GM18909 (cell line): ENCODE measurements around the gene CFD.
"Not testable (repeated sequence)": the region's sequence is repeated elsewhere in the genome, so short reads cannot be mapped to it uniquely, and the experiment has no call there.

Experiments used
- ATAC-seq: cut with Tn5 transposase; IDR thresholded peaks from one replicate; pipeline ENCODE4 v1.9.1; 2021; ENCODE audit warnings: mild to moderate bottlenecking; ENCODE audit not compliant: unreplicated experiment, poor library complexity

CFD gene

DNA sequence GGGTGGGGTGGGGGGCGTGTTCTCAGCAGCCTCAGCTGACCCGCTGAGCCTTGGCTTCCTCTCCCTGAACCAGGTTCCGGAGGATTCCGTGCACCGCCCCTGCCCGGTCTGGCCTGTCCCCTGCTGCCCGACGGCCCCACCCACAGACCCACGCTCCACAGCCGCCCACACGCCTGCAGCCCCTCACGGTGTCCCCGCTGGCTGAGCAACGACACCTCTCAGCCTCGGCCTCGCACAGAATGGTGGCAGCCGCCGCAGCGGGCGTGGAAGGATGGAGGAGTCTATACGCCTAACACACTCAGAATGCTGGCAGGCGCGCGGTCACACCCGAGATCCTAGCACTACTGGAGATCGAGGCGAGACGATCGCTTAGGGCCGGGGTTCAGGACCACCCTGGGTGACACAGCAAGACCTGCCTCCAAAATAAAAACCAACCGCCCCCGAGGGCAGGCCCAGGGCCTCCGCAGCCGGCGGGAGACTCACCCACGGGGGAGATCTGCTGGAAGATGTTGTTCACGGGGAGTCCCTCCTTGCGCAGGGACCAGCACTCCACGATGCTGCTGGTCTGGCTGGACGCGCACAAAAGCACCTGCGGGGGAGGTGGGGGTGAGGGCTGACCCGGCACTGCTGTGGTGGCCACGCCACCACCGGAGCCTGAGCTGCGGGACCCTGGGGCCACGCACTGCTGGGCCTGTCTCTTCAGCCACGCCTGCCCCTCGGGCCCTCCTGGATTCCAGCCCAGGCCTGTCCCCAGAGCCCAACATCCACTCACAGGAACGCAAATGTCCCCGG, 25.2 kb downstream of the CFD start:
- ATAC-seq, result no peak

DNA sequence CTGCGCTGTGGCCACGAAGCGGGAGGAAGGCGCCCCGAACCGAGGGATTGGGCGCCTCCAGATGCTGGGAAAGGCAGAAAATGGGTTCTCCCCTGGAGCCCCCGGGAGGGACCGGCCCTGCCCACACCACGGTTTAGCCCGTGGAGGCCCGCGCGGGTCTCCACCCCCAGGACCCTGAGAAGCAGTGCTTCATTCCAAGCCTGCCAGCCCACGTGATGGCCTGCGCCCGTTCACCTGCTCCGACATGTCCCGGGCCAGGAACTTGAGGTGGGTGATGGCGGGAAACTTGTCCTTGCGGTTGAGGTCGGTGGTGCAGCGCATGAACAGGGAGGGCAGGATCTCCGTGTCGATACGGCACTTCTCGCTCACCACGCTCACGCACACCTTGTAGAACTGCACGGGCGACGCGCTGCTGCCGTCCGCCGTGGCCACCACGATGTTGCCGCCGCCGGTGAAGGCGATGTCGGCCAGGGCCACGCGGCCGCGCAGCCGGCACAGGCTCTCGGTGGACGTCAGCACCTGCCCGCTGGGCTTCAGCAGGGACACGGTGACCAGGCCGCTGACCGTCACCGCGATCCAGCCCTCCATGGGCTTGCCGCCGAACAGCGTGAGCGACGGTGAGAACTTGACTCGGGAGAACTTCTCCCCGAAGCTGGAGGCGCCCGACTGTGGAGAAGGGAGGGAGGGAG, 26.2 kb downstream of the CFD start:
- no peak for ATAC-seq

DNA sequence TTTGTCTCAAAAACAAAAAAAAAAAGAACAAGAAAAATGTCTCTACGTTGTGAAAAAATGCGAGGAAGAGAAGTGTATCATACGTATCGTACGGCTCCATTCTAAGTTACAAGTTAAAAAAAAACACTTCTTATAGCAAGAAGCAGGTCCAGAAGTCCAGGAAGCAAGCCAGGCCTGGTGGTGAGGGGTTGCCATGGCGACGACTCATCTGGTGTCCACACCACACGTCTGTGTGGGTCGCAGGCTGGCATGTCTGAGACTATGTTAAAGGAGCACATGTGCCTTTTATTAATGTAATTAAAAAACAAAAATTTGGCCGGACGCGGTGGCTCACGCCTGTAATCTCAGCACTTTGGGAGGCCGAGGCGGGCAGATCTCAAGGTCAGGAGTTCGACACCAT, 27.6 kb downstream of the CFD start:
- ATAC-seq, result no peak

DNA sequence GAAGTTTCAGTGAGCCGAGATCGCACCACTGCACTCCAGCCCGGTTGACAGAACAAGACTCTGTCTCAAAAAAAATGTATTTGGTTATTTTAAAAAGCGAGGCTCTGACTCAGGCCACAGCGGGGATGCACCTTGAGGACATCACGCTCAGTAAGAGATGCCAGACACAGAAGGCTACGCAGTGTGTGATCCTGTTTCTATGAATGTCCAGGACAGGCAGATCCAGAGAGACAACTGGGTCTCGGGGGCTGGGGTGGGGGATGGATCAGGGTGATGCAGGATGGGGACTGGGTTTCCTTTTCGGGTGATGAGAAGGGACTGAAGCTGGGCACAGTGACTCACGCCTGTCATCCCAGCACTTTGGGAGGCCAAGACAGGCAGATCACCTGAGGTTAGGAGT, 28.1 kb downstream of the CFD start:
- ATAC-seq, result no peak

DNA sequence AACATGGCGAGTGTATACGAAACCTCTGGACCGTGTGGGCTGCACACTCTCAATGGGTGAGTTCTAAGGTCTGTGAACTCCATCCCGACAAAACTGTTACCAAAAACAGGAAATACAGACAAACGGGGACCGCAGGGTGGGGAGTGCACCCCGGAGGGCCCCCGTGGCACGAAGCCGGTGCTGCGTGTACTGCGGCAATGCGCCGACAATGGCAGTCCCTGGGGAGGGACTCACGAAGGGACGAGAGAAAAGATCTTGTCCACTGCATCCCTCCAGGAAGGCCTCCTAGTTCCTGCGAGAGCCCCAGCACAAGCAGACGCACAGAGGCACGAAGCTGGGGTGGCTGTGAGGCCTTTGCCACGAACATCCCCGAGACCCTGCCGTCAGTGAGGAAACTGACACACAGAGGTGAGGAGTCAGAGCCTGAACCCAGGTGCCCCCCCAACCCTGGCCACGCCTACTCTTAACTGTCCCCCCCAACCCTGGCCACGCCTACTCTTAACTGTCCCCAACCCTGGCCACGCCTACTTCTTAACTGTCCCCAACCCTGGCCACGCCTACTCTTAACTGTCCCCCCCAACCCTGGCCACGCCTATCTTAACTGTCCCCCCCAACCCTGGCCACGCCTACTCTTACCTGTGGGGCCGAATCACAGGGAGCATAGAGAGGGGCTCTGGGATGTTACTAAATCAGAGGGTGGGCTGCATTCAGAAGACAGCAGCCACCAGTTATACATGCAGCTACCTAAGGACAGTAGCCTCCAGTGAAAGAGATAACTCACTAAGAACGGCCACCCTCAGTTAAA, 29.3 kb downstream of the CFD start:
- no peak for ATAC-seq

DNA sequence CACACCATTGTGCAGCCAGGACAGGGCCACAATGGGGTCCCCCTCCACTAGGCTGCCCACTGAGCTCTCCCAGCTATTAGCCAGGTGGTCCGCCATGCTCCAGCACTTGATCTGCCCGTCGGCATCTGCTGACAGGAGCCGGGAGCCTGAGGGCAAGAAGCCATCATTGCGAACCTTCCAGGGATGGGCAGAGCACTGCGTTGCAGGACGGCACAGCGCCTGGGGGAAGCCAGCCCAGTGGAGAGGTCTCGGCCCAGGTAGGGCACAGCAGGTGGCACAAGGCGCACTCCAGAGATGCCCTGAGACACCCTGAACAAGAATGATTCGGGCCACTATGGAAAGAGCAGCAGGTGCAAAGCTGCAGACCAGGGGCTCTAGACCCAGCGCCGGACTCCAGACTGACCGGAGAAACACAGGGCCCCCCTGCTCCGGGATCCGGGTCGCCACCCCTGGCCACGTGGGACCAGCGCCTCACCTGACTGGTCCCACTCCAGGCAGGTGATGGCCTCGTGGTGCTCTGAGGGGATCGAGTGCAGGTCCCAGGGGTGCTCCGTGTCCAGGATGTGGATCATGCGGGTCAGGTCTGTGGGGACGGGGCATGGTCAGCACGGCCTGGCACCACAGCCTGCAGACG, 30.3 kb downstream of the CFD start:
- no peak for ATAC-seq

DNA sequence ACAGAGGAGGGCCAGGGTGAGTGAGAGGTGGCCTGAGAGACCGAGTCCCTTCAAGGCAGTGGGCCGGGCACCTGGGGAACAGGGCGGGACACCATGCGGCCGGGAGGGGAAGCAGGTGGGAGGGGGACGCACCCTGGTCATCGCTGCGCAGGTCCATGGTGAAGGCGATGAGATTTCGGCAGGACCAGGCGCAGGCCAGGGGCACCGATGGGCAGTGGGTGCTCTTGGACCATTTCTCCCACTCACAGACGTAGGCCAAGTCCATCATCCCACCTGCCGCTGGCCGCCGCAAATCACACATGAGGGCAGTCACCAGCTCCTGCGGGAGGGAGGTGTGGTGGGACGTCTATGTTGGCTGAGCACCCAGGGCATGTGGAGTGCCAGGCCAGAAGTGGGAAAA, 31.4 kb downstream of the CFD start:
- ATAC-seq, result no peak

DNA sequence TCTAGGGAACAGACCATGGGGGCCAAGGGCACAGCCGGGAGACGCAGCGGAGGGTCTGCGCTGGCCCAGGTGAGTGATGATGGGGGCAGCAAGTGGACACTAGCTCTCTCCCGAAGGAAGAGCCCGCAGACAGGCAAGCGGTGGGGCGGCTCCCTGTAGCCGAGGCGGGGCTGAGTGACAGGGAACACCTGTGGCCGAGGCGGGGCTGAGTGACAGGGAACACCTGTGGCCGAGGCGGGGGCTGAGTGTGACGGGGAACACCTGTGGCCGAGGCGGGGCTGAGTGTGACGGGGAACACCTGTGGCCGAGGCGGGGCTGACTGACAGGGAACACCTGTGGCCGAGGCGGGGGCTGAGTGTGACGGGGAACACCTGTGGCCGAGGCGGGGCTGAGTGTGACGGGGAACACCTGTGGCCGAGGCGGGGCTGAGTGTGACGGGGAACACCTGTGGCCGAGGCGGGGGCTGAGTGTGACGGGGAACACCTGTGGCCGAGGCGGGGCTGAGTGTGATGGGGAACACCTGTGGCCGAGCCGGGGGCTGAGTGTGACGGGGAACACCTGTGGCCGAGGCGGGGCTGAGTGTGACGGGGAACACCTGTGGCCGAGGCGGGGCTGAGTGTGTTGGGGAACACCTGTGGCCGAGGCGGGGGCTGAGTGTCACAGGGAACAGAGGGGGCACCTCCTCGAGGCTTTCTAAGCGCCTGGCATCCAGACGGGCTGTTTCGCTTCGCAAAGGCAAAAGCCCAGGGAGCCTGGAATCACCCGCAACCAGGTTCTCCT, 32.1 kb downstream of the CFD start:
- not testable (repeated sequence) for ATAC-seq

DNA sequence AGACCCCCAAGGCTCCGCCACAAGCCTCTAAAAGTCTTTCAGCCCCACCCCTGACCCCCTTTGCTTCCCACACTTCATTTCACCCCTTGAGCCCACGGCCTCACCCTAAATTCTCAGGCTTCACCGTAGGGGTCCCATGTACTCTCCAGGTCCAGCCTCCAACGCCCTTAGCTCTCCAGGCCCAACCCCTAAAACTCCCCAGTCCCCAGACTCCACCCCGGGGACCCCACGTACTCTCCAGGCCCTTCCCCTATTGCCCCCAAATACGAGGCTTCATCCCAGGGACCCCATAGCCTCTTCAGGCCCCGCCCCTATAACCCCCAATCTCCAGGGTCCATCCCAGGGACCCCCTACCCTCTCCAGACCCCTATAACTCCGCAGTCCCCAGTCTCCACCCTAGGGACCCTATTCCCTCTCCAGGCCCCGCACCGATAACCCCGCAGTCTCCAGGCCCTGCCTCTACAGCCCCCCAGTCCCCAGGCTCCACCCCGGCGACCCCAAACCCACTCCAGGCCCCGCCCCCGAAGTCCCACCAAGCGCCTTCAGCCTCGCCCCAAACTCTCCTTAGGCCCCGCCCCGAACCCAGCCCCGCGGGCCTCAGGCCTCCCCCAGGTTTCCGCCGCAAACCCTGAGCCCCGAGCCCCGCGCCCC, 32.9 kb downstream of the CFD start:
- peak; percentile 24 for ATAC-seq

DNA sequence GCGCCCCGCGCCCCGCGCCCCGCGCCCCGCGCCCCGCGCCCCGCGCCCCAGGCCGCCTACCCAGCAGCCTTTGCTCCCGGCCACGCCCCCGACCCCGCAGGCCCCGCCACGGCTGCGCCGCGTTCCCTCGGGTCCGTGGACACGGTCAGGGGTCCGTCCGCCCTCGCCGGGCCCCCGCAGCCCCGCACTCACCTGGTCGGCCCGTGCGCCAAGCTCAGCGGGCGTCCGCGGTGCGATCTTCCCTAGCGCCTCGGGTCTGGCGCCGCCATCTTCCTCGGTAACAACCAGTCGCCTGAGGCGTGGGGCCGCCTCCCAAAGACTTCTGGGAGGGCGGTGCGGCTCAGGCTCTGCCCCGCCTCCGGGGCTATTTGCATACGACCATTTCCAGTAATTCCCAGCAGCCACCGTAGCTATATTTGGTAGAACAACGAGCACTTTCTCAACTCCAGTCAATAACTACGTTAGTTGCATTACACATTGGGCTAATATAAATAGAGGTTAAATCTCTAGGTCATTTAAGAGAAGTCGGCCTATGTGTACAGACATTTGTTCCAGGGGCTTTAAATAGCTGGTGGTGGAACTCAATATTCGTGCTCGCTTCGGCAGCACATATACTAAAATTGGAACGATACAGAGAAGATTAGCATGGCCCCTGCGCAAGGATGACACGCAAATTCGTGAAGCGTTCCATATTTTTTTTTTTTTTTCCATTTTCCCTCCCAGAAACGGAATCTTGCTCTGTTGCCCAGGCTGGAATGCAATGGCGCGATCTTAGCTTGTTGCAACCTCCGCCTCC, 33.6 kb downstream of the CFD start, which contains the start of the genes MED16 and RNU6-9:
MED16 (minus strand) TSS at position 294 of the 796 bp plus-strand sequence. CDS start 2,056 bp downstream, outside the sequence.
RNU6-9 (plus strand) TSS at position 591 of the 796 bp plus-strand sequence.
- ATAC-seq, result peak; percentile 84

DNA sequence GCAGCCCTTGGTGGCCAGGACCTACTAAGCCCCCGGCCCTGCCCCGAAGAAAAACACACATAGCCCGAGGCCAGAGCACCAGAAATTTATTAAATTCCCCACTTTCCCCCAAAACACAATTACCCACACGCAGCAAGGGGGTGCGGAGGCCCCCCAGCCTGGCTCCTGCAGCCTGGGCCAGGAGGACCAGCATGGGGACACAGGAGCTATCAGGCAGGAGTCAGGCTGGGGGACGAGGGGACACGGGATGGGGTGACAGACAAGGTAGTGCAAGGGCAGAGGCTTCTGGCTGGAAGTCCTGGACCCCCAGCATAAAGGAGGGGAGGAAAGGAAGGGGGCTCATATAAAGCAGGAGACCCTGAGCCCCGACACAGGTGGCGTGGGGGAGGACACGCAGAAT, 37.0 kb downstream of the CFD start:
- no peak for ATAC-seq

DNA sequence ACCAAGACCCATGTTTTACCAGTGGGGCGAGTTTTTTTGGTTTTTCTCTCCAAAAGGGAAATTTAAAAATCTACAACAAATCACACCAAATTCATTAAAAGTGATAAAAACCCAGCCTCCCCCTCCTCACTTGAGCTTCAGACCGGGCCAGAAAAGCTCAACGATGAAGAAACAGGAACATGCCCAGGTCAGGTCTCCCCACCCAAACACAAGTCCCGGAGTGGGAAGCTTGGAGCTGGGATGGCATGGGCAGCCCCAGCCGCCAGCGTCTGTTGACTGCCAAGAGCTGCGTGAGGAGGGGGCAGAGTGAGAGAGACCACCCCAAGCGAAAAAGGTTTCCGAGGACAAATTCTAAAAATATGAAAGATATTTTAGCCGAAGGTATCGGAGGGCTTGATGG, 37.5 kb downstream of the CFD start:
- no peak for ATAC-seq

DNA sequence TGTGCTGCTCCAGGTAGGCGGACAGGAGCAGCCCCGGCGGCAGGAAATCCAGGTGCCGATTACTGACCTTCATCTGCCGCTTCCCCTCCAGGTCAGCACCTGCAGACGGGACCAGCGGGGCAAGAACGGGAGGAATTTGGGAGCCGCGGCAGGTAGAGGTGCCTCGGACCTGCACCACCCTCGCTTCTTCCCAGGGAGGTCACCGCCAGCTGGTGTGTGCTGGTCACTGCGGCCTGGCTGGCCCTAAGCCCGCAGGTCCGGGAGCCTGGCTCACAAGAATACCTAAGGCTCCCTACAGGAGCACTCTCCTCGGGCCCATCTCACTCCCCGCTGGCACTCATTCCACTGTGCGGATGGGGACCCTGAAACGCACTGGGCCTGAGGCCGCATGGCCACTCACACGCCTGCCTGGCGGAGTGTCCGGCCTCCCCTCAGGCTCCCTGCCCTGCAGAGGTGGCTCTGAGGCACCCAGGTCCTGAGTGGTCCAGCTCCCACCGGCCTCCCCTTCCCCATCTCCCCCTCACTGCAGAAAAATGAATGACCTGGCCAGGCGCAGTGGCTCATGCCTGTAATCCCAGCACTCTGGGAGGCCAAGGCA, 38.1 kb downstream of the CFD start:
- ATAC-seq, result no peak

DNA sequence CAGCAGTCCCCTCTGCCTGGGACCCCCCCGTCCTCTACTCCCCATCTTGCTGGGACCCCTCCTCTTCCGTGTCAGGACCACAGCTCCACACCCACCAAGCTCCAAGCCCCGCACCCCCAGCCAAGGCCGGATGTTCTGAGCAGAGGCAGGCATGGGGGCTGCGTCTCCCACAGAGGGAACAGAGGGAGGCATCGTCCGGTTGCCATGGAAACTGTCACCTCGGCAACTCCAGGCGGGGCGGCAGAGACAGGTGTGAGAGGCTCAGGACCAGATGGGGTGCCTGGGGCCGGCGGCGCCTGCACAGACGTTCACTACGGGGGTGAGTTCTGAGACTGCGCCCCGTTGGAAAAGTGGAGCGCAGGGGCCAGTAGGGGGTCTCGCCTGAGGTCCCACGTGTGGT, 39.2 kb downstream of the CFD start:
- no peak for ATAC-seq

DNA sequence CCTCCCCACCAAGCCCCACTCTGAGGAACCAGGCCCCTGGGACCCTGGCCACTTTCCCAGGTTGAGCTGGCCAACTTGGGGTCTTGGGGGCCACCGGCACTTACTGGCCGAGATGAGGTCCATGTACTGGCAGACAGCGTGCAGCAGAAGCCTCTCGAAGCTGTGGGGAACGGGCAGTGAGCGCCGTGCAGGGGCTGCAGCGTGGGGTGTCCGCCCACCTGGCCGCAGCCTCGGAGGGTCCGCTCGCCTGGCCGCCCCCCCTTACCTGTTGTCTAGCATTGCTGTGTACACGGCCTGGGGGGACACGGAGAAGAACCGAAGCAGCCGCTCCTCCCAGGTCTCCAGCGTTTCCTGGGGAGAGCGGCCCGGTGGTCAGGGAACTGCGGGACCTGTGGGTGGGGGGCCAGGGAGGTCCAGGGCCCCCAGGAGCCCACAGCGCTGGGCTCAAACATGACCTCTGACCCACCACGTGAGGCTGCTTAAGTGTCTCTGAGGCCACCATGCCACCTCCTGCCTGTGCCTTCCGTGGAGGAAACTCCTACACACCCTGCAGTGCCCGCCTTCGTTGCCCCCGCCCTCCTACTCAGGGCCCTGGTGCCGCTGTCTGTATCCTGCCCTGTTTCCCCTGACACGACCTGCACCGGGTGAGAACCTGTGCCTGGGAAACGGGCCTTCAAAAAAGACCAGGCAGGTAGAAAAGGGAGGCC, 40.0 kb downstream of the CFD start:
- no peak for ATAC-seq

DNA sequence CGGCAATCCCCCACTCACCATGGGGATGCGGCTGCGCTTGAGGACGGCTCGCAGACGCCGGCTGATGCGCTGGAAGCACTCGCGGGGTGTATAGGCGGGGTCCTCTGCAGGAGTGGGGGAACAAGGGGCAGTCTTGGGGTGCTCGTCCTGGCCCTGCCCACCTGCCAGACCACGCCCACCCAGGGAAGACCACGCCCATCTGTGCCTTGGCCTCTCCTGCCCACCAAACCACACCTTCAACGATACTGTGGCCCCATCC, 40.5 kb downstream of the CFD start:
- ATAC-seq, result no peak

DNA sequence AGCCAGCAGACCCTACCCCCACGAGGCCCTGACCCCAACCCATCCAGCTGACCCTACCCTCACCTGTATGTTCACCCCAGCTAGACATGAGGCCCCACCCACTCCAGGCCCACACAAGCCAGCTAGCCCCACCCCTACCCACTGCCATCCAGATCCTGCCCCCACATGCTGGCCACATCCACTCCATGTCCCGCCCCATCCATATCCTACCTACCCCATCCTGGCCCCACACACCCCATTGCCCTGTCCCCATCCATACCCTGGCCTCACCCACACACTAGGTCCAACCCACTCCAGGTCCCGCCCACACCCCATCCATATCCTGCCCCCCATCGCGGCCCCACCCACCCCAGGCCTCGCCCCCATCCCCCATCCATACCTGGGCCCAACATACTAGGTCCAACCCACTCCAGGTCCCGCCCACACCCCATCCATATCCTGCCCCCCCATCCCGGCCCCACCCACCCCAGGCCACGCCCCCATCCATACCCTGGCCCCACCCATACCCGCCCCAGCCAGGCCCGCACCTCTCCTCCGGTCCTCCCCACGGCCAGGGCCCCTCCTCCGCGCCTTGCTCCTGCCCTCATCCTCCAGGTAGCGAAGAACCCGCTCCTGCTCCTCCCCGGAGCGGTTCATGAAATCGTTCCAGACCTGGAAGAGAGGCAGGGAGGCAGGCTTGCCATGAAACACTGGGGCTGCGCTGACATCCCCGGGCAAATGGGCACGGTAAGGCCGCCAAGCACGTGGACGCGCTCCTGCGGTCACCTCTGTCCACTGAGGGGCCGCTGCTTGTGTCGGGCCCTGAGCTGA, 41.0 kb downstream of the CFD start:
- no peak for ATAC-seq
